Fibroblast of pulmonary artery (primary cell): ENCODE results near the gene UBE2F.

Source experiments
- DNase-seq: peaks from one replicate; pipeline ENCODE4 v3.0.0-alpha.2; 2010; ENCODE audit warnings: low read depth
- H3K4me3 ChIP-seq: replicated peaks from 2 replicates; pipeline ENCODE4 v1.5.1; 2011; ENCODE audit warnings: low read depth, mild to moderate bottlenecking, control low read depth, low read length, moderate library complexity
- TF ChIP-seq, protein P1 (sequence below): IDR thresholded peaks from 2 replicates; pipeline ENCODE4 v1.5.1; 2011; ENCODE audit warnings: mild to moderate bottlenecking, control low read depth, low read length, inconsistent platforms; ENCODE audit errors: missing control alignments

UBE2F gene

DNA sequence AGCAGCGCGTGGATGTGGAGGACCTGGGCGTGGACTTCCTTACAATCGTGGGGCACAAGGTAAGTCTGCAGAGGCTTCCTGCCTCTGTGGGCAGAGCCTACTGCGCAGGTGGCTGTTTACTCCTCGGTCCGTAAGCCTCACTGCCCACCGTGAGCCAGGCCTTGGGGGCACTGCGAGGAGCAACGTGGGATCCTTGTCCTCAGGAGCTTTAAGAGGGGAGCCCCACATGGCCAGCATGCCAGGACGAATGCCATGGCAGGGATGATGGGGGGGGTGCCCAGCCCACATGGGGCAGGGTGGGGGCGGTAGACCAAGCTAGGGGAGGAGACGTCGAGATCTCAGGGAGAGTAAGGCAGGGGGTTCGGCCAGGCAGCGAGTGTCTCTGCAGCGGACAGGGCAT lies 115.3 kb downstream of the UBE2F start:
- DNase-seq, result no peak
- TF ChIP-seq, protein P1, sequence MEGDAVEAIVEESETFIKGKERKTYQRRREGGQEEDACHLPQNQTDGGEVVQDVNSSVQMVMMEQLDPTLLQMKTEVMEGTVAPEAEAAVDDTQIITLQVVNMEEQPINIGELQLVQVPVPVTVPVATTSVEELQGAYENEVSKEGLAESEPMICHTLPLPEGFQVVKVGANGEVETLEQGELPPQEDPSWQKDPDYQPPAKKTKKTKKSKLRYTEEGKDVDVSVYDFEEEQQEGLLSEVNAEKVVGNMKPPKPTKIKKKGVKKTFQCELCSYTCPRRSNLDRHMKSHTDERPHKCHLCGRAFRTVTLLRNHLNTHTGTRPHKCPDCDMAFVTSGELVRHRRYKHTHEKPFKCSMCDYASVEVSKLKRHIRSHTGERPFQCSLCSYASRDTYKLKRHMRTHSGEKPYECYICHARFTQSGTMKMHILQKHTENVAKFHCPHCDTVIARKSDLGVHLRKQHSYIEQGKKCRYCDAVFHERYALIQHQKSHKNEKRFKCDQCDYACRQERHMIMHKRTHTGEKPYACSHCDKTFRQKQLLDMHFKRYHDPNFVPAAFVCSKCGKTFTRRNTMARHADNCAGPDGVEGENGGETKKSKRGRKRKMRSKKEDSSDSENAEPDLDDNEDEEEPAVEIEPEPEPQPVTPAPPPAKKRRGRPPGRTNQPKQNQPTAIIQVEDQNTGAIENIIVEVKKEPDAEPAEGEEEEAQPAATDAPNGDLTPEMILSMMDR, result no peak
- no peak overlapping the region for H3K4me3 ChIP-seq

DNA sequence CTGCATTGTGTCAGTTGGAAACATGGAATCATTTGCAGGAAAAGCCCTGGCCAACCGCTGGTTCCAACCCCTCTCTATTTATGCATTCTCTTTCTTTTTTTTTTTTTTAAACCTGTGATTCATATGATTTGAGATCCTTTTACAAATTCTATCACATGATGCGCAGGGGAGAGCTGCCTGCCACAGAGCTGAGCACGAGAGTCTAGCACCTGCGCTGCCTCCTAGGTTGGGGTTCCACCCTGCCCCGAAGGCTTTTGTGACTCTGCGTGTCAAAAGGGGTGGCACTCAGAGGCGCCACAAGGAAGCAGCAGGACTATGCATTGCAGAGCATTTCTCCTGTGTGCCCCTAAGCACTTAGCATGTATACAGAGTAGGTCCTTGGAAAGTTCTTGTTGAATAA lies 116.0 kb downstream of the UBE2F start:
- H3K4me3 ChIP-seq, result no peak overlapping the region
- DNase-seq, result no peak
- TF ChIP-seq, protein P1, result no peak

DNA sequence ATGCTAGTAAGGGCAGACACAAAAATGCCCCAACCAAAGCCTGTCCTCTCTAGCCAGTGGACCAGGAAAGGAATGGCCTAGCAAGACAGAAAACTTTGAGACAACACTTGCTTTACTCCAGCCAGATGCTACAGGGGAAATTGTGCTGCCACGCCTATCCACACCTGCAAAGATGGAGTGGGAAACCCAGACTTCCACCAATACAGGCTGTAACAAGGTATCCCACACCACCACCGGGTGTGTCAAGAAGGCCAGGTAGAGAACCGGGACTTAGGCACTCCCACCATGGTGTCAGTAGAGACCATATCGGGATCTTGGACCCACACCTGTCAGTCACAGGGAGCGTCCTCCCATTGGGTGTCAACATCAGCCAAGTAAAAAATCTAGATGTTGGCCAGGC lies 117.1 kb downstream of the UBE2F start:
- H3K4me3 ChIP-seq, result no peak overlapping the region
- no peak for DNase-seq
- TF ChIP-seq, protein P1, result no peak

DNA sequence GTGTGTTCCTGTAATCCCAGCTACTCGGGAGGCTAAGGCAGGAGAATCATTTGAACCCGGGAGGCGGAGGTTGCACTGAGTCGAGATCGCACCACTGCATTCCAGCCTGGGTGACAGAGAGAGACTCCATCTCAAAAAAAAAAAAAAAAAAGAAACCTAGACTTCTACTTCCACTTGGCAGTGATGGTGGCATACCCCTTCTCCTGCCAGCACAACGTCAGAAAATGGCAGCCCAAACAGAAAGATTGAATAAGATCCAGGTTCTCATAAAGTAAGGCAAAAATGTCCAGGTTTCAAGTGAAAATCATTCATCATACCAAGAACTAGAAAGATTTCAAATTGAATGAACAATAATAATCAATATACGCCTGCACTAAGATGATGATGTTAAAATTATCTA lies 117.9 kb downstream of the UBE2F start:
- TF ChIP-seq, protein P1, result no peak
- no peak overlapping the region for H3K4me3 ChIP-seq
- DNase-seq, result no peak

DNA sequence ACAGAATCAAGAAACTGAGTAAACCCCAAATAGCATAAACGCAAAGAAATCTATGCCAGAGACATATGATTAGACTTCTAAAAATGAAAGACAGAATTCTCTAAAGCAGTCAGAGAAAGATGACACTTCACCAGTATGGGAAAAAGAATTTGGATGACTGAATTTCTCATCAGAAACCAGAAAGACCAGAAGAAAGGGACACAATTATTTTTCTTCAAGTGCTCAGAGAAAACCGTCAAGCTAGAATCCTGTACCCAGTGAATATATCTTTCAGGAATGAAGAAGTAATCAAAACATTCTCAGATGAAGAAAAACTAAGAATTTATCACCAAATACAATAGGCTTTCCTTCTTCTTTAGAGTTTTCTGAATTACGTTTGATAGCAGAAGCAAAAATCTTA lies 119.1 kb downstream of the UBE2F start:
- no peak for DNase-seq
- H3K4me3 ChIP-seq, result no peak overlapping the region
- TF ChIP-seq, protein P1, result no peak

DNA sequence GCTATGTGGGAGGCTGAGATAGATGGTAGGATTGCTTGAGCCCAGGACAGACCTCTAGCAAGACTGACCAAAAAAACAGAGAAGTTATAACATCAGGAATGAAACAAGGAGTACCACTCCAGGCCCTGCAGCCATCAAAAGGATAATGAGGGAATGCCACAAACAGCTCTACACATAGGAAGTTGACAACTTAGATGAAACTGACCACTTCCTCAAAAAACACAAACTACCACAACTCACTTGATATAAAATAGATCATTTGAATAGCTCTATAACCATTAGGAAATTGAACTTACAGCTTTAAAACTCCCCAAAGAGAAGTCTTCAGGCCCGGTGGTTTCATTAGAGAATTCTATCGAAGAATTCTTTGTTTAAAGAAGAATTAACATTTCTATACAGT lies 120.4 kb downstream of the UBE2F start:
- DNase-seq, result no peak
- no peak overlapping the region for H3K4me3 ChIP-seq
- TF ChIP-seq, protein P1, result no peak

DNA sequence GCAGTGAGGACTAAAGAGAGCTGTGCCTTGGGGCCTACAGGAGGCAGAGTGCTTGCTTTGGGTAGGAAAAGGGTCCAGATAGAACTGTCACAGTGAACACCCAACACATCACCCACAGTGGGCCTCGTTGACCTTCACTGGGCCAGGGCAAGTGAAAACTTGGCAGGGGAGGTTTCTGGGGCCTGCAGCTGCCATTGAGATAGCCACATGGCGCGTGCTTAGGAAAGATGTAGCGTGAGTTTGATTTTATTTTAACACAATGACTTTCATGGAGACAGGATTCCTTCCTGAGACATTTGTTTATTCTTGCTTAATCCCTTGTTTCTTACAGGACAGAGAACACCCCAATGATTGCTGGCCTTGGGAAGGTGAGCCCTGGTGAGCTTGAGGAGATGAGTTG lies 124.1 kb downstream of the UBE2F start:
- DNase-seq, result no peak
- TF ChIP-seq, protein P1, result no peak
- H3K4me3 ChIP-seq, result no peak overlapping the region
